Islet precursor cell (in vitro differentiated cells): ENCODE measurements around the gene CACNG1.
A peak's percentile ranks its signal among the peaks of the same experiment; 100 is the strongest.

ENCODE experiments used
- DNase-seq: peaks from one replicate; pipeline ENCODE4 v3.0.0-alpha.2; 2018

The CACNG1 gene

DNA sequence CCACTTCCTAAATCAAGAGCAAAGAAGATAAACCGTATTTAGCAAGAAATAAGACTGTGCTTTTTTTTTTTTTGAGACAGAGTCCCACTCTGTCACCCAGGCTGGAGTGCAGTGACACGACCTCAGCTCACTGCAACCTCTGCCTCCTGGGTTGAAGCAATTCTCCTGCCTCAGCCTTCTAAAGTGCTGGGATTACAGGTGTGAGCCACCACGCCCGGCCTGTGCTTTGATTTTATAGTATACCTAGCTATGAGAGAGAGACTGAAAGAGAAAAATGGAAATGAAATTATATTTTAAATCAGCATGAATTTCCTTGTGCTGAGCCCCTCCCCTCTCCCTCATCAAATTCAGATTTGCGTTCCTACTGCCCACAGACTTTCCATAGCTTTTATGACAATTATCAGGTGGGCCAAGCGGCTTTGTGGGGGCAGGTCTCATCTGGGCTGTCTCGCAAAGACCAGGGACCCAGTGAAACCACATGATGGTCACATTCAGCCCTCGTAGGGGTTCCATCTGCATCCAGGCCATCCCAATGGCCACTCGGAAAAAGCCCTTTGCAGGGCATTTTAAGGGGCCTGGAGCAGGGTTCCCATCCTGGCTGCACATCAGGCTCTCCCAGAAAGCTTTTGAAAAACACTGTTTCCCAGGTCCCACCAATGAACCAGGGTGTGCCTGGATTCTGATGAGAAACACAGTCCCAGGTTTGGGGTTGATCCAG lies 8.5 kb downstream of the CACNG1 start:
- peak; percentile 41 for DNase-seq

DNA sequence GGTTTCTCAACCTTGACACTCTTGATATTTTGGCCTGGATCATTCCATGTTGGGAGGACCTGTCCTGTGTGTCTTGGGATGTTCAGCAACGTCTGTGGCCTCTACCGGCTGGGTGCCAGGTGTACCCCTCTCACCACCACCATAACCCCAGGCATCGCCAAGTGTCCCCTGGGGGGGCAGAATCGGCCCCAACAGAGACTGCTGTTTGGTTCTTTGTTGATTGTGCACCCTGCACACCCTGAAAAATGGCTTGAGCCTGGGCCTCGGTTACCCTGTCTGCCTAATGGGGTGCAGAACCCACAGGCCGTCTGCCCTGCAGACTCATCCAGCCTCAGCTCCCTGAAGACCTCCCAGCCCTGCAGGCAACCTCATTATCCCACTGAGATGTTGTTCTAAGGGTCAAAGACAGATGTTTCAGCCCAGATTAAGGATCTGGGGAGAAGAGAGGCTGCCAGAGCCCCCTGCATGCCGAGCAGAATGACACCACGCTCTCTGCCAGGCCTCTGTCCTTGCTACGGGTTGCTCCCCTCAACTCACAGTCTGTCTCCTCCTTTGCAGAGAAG lies 9.2 kb downstream of the CACNG1 start:
- DNase-seq = no peak

DNA sequence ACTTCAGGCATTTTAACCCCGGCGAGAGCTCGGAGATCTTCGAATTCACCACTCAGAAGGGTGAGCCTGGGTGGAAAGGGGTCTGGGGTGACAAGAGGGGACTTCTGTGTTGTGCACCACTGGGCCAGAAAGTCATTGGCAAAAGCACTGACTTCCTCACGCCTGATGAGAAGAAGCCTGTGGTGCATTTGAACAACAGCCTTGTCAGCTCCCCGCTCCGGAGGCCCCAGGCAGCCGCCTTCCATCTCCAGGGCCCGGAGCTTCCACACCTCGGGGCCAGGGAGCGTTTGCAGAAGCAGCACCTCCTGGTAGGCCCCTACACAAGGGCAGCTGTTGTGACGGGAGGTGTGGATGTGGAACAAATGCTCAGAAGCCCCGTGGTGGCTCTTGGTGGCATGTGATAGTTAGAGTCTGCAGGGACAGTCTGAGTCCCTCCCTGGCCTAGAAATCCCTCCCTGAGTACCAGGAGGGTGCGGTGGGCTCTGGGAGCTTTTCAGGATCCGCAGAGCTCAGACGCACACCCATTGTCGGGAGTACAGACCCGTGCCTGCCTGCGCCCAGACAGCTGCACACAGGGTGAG lies 9.7 kb downstream of the CACNG1 start:
- peak; percentile 52 for DNase-seq

DNA sequence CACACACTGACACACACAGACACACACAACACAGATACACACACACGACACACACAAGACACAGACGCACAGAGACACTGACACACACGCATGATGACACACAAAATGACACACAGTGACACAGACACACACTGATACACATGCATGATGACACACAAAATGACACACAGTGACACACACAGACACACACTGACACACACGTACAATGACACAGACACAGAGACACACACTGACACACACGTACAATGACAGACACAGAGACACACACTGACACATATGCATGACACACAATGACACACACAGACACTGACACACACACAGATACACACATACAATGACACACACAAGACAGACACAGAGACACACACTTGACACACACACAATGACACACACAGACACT lies 10.3 kb downstream of the CACNG1 start:
- no peak for DNase-seq

DNA sequence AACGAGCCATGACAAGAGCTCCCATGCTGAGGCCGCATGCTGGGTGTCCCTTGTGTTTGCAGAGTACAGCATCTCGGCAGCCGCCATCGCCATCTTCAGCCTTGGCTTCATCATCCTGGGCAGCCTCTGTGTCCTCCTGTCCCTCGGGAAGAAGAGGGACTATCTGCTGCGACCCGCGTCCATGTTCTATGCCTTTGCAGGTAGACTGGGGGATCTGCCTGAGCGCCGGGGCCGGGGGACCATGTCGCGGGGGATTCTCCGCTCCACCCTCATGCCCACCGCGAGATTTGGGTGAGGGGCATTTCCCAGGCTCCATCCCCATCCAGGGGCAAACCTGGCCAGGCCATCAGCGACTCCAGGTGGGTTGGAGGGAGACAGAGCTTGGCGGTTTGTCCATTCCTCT lies 10.7 kb downstream of the CACNG1 start:
- peak; percentile 50 for DNase-seq

DNA sequence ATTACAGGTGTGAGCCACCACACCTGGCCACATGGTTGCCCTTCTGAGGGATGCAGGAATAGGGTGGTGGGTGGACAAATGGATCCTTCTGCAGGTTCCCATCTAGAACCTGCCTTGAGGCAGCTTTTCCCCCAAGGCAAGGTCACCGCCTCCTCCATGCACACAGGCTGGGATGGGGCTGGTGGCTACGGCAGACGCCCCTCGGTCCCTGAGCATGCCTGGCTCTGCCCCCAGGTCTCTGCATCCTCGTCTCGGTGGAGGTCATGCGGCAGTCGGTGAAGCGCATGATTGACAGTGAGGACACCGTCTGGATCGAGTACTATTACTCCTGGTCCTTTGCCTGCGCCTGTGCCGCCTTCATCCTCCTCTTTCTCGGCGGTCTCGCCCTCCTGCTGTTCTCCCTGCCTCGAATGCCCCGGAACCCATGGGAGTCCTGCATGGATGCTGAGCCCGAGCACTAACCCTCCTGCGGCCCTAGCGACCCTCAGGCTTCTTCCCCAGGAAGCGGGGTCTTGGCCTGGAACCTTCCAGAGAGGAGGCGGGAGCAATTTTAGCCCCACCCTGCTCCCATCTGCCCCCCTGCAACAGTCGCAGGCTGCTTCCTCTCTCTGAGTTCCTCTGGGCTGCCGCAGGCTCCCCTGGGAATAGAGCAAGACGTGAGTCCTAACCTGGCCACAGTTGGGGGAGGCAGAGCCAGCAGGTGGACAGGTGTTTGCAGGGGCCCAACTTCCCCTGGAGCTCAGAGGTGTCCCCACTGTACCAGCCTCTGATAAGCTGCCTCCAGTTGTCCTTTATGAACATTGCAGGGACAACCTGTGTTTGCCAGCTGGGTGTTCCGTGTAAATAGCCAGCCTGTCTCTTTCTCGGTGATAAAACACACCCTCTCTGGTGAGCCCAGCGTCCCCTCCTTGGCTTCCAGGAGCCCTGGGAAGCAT lies 11.7 kb downstream of the CACNG1 start:
- peak; percentile 46 for DNase-seq

DNA sequence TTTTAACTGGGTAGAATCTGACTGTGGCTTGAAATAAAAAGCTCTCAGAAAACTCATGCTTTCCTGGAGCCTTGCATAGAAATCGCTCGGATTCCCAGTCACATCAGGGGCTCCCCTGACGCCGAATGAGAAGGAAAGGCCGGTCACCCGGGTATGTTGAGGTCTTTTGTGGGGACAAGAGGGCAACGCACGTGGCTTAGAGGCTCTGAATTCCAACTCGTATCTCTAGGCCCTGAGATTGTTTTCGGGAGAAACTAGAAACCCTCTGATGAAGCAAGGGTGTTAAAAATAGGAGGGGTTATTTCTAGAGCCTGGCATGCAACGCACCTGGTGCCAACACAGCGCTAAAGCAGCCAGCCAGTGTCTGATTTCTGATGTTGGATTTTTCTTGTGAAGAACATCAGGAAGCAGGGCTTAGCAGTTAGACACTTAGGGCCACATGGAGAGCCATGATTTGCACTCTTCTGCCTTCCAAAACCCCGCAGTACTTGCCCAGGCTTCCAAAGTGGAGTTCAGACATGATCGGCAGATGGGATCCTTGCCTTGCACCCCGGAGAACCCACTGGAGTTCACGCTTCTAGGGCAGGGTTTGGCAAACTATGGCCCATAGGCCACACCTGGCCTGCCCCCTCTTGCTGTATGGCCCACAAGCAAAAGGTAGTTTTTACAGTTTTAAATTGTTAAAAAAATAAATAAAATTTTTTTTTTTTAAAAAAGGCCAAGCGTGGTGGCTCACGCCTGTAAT lies 12.6 kb downstream of the CACNG1 start:
- DNase-seq = peak; percentile 46

DNA sequence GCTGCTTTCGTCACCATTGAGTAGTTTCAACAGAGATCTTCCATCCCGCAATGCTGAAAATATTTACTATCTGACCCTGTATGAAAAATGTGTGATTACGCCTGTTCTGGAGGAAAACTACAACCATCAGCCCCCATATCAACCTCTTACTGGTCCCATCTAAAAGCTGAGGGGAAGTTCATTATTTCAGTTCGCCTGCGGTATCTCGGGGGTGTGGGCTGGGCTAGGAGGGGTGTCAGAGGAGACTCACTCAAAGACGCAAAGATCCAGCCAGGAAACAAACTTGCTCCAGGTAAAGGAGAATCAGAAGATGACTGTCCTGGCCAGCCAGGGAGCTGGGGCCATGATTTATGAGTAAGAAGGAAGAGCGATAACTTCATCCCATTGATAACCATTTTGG lies 13.7 kb downstream of the CACNG1 start:
- peak; percentile 39 for DNase-seq

DNA sequence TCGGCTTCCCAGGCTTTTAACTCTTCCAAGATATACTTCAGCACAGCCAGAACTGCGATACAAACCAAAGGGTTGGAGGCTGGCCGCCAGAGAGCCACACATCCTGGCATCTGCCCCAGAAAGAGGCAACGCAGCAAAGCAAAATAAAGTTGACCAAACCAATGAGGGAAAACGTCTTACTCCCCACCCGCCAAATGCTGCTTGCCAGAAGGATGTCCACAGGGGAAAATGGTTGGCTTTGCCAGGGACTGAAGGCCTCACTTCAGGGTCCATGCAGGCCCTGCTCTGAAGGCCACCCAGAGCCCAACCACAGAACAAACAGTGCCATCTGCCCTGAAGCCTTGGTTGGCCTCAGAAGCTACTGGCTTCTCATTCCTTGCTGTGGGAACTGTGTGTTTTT lies 15.0 kb downstream of the CACNG1 start:
- no peak for DNase-seq

DNA sequence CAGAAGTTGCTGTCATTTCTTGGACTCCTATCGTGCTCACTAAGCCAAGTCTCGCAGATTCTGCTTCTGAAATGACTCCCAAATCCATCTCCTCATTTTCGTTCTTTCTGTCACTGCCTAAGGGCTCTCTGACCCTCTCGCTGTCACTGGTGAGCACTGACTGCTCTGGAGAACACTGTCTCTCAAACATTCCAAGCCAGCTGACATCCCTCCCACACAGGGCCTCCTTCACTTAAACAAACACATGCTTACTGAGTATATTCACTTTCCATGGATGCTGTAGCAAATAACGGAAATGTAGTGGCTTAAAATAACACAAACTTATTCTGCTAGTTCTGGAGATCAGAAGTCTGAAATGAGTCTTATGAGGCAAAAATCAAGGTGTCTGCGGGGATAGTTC lies 18.8 kb downstream of the CACNG1 start:
- no peak for DNase-seq

DNA sequence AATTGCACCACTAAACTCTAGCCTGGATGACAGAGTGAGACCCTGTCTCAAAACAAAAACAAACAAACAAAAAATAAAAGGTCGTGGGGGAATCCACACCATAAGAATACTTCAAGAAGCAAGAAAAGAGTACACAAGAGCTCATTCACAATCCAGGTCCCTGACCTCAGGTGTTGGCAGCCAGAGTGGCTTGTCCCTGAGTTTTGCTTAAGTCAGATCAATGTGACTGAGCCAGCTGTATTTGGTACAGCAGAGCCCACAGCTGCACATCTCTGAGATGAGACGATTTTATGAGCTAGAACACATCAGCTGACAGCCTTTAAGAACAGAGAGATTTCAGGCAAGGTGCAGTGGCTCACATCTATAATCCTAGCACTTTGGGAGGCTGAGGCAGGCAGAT lies 22.4 kb downstream of the CACNG1 start:
- DNase-seq = no peak

DNA sequence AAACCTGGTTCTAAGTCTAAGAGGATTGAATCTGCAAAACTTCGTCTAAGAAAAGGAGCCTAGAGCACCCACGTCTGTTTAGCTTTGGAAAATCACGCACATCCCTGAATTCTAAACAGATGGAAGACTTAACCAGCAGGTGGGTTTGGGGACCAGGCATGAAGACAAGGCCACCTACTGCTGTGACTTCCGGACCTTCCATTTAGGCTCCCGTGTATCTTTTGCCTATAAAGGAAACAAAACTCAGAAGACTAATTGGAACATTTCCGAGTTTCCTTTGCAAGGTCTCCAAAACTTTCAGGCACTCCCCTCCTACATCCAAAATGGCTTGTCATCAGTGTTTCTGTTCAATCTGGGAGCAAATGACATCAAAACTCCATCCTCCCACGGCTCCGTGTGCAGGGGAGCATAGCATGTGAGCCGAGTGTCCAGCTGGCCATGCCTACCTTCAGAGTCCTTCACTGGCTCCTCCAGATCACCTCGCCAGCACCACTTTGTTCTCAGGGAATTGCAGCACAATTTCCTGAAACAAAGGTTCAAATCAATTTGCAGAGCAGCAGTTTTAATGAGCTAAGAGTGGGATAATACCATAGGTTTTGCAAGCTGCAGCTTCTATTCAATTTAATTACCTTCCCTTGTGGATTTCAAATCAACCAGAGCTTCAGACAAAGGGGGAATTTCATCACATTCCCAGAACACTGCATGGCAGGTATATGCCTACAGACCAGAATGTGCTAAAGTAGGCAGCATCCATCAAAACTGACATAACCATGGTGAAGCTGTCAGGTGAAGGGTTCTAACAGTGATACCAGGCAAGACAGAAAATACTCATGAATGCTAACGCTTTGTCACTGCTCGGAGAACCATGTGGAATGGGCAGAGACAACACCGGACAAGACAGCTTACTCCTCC lies 23.5 kb downstream of the CACNG1 start:
- no peak for DNase-seq

DNA sequence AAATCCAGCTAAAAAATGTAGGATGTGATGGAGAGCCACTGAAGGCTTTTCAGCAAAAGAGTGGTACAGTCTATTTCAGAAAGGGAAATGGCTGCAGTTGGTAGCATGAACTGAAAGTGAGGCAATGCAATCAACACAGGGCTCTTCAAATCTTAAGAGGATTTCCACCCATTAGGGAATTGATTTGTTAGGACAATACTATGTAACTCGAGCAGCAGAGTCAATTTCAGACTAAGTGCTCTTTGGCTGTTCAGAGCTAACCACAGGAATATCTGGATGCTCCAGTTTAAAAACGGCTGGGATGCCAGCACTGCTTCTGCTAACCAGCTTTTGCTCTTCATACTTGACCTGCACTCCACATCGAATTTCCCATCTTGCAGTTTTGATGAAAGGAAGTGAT lies 24.6 kb downstream of the CACNG1 start:
- no peak for DNase-seq

DNA sequence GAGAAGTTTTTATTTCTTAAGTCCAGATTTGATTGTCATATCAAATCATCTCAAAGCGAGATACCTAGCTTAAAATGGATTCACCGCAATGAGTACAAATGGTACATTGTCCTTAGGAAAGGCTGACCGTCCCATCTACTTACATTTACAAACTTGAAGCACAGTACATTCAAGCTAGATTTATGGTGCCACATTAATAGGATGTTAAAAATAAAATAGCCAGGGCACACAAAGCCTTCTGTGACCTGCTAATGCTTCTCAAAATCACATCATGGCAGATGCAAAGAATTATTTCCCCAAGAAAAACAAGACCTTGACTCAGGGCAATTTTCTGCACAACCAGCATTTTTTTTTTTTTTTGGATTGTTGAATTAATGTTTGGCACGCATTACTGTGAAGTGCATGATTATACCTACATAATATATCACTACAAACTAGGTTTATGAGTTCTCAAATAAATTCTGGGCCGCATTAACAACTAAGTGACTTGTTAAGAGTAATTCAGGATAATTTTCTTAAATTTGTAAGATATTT lies 25.3 kb downstream of the CACNG1 start:
- DNase-seq = no peak

DNA sequence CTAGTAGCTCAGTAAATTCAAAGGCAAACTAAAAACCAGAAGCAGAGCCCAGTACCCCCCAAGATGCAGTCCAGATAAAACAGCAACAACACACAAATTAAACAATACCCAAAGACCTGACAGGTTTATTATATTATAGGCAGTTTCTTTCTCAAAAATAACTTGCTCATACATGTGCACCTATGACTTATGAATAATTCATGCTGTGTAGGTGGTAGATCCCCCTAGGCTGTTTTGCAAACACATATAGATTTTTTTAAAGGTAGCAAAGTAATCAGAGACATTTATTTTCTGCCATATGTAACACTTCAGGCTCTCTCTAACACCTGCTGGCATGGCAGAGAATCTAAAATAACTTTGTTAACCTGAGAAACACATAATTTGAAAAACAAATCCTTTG lies 27.2 kb downstream of the CACNG1 start:
- DNase-seq = no peak

DNA sequence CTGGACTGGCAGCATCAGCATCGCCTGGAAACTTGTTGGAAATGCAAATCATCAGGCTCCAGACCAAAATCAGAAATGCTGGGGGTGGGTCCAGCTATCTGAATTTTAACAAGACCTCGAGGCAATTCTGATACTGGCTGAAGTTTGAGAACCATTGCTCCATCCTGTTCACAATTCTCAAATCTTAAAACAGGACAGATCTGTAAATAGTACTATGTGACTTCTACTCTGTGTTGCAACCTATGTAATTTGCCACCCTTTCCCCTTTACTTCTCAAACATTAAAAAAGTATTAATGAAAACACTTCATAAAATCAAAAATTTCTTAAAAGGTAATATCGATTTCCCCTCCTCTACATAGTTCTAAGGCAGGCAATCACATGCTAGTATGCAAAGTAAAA lies 28.5 kb downstream of the CACNG1 start:
- no peak for DNase-seq

DNA sequence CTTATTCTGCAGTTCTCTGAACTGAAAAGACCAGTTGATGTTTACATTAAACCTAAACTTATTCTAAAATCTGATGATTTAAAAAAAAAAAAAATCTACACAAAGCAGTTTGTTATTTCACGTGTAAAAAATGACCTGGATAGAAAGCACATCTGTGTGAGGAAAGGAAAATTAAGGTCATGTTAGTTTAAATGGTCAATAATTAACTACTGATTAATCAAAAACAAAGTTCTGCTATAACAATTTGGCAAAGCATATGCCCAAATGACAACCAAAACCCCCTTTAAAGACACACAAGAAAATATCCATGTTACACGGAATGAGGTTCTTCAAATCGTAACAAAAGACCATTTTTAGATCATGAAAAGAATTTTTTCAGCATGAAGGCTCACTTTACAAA lies 30.4 kb downstream of the CACNG1 start:
- no peak for DNase-seq

DNA sequence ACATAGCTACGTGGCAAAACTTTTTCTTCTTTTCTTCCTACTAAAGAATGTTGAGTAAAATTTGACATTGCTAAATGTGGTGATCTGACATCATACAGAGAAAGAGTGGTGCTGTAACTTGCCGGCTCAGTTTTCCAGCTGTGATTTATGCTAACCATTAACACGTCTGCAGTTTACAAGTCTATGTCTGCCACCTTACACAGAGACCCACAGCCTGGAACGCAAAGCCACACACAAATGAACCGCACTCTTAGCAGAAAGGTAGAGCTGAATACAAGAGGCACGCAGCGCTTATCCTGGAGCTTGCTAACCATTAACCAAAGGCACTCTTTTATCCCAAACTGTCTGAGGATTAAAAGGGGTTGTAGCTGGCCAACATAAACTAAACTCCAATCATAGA lies 31.9 kb downstream of the CACNG1 start:
- DNase-seq = no peak

DNA sequence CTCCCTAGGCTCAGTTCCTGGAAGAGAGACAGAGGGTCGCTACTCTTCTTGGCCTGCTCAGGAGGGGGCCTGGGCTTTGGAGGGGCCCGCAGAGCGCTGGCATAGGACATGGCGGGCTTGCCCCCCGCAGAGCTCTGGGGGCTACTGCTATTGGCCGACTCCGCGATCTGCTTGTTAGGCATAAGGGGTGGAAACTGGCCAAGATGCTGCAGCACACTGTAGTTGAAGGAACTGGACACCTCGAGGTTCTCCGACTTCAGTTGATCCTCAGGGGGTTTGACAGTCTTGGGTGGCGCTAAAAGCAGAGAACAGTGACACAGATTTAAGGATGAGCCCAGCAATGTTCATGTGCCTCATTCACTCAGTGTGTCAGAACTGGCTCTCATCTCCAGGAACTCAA lies 33.9 kb downstream of the CACNG1 start:
- DNase-seq = no peak

DNA sequence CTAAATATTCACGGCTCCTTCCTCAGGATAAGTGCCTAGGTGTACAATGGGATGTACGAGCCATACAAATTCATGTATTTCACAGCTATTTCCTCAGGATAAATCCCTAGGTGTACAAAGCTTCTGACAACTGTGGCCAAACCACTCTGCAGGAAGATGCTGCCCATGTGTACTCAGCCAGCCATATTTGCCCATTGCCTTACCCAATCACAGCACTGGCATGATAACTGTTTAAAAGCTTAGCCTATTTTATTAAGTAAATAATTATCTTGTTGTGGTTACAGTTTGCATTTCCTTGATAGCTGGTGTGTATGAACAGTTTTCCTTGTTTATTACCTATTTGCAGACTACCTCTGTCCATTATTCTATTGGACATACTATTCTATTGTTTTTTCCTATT lies 35.1 kb downstream of the CACNG1 start:
- no peak for DNase-seq

DNA sequence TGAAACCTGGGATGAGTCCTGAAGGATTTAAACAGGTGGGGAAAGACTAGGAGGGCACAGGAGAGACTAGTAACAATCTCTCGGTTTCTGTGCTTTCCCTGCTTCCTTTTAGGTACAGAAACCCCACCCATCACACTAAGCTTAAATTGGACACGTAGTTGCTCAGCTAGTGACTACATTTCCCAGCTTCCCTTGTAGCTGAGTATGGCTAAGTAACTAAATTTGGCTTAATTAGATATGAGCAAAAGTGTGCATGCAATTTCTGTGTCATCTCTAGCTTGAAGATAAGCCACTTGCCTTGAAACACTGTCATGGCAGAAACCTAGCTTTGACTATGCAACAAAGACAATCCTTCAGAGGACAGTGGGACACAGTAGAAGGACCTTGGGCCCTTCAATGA lies 36.5 kb downstream of the CACNG1 start:
- no peak for DNase-seq

DNA sequence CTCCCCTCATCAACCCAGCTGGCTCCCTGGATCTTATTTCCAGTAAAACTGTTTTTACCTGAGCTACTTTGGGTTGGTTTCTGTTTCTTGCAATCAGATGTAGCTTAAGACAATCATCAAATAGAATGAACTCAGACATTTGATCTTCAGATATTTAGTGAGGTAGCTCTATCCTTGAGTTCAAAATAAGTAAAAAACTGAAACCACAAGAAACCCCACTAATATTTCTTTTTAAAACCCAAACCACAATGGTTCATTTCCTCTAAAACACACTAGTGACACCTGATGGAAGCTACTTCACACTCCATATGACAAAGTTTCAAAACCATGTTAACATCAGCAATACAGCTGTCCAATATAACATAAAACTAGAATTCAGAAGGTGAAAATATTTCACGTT lies 37.8 kb downstream of the CACNG1 start:
- DNase-seq = no peak
